HEK293T (cell line): ENCODE results near the gene BPNT1.

Experiments
- ARNT ChIP-seq: fragments of 450-650 bp; IDR thresholded peaks from 2 replicates; pipeline ENCODE4 v1.6.1; 2017; ENCODE audit warnings: mild to moderate bottlenecking
- FOXK2 ChIP-seq: fragments of 450-650 bp; IDR thresholded peaks from 2 replicates; pipeline ENCODE4 v1.6.1; 2016; ENCODE audit warnings: mild to moderate bottlenecking
- FOXM1 ChIP-seq: fragments of 450-650 bp; IDR thresholded peaks from 2 replicates; pipeline ENCODE4 v1.6.1; 2017; ENCODE audit warnings: mild to moderate bottlenecking, borderline replicate concordance
- NFRKB ChIP-seq: fragments of 450-650 bp; IDR thresholded peaks from 2 replicates; pipeline ENCODE4 v1.6.1; 2016; ENCODE audit warnings: mild to moderate bottlenecking, moderate library complexity
- SP1 ChIP-seq: fragments of 450-650 bp; IDR thresholded peaks from 2 replicates; pipeline ENCODE4 v1.6.1; 2017

DNA sequence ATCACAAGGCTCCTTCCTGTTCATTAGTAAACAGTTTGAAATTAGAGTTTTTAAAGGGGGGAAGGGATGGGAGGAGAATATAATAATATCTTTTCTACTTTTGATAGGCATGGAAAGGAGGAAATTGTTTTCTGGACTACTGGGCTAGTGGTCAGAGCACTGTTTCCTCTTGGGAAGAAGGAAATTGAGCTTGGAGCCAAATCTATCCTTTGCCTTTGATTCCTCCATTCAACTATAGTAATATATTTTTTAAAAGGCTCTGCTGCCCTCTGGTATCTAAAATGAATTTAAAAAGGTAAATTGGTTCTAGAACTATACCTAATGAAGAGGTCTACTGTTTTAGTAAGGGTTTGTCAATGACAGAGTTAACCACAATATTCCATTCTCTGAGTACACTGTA is 10.2 kb upstream of the BPNT1 start:
- no peak for TF ChIP-seq NFRKB
- TF ChIP-seq ARNT, result no peak
- no peak for TF ChIP-seq SP1
- TF ChIP-seq FOXM1, result no peak
- TF ChIP-seq FOXK2, result no peak
